HuH-7.5 (cell line): ENCODE measurements around the gene PEX7.
"Not testable (repeated sequence)": the region's sequence is repeated elsewhere in the genome, so short reads cannot be mapped to it uniquely, and the experiment has no call there.

ENCODE experiments used
- DNase-seq: peaks from one replicate; pipeline ENCODE4 v3.0.0; 2011; ENCODE audit warnings: low spot score

Gene PEX7

GRCh38 chr6:136952714-136953260, 130.4 kb downstream of the PEX7 start:
- no peak for DNase-seq

DNA sequence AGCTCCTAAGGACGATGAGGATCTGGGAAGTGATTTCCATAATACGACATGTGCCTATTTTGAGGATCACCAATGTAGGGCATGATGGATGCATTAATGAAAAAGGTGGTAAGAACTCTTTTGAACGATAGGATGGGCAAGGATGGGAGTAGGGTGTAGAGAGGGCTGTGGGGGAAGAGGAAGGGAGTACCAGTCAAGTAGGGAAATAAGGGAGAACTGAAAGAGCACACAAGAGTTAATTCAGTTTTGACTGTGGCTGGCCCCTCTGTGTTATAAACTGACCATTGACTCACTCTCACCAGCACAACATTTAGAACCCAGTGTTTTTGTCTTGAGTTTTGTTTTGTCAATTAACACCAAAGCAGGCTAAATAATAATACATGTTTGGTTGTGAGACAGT, 132.7 kb downstream of the PEX7 start:
- no peak for DNase-seq

DNA sequence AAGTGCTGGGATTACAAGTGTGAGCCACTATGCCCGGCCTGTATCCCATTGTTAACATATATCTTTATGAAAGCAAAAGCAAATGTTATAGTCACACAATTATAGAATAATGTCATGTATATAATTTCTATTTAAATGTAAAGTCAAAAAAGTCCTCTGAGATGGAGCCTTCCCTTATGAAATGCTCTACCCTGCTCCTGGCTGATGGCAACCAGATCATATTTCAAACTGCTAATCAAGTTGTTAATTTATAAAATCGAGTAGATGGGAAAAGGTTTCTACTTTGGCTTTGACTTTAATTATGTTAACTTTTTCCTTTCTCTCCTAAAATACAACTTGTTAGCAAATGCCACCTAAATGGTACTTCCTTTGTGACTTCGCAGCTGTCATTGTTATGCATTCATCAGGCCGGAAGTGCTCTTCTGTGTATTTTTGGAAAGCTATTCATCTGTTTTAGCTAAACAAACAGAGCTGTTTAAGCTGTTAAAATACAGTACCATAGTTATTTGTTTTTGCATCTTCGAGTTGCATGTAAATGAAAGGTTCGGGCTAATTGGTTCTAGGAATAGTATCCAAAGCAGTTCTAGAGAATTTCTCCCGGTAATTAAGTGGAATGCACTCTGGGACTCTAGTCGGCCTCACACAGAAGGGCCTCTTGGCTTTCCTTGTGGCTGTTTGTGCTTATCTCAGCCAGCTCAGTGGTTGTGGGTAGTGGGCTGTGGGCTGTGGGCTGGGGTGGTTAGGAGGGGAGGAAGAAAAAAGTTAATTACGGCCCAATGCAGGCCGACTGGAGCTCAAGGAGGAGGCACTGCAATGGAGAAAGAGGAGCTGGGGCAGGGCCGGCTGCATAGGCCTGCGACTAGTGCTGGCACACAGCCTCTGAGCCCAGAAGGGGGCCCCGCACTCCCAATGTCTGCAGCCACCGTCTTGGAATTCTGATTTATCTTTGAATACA, 134.5 kb downstream of the PEX7 start:
- DNase-seq, result no peak

DNA sequence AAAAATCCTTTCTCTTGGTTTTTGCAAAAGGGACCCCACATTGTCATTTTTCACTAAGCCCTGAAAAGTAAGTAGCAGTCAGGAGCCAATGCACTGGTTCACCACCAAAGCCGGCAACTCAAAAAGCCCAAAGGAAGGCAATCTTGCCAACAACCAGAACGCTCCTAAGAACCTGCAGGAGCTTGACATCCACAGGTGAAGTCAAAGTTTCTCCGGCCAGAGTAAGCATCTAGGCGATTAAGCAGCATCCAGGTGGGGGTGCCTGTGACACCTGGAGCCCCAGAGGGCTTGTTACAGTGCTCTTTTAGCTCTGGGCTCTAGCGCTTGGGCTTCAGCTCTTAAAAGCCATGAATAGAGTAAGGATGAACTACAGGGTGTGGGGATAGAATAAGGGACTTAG, 135.8 kb downstream of the PEX7 start:
- no peak for DNase-seq

DNA sequence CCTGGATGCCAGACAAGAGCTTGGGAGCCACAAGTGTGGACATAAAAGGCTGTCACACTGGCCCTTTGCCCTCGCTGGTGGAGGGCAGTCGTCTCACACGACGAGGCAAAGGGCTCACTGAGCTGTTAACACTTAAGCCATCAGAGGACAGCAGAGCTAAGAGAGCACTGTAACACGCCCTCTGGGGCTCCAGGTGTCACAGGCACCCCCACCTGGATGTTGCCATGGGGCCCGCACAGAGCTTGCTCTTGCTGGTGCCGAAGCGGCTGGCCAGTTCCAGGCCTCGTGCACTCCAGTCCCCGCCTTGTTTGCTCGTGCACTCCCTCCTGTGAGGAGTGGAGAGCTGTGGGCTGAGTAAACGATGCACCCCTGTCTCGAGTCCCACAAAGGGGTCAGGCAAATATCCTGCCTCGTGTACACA, 137.1 kb downstream of the PEX7 start:
- peak; percentile 36 for DNase-seq

- not testable (repeated sequence) for DNase-seq
Observed at GRCh38 chr6:136959935-136960334, 137.5 kb downstream of the PEX7 start.

GRCh38 chr6:136960781-136961180, 138.4 kb downstream of the PEX7 start:
- no peak for DNase-seq

GRCh38 chr6:136961848-136962247, 139.5 kb downstream of the PEX7 start:
- DNase-seq, result no peak

DNA sequence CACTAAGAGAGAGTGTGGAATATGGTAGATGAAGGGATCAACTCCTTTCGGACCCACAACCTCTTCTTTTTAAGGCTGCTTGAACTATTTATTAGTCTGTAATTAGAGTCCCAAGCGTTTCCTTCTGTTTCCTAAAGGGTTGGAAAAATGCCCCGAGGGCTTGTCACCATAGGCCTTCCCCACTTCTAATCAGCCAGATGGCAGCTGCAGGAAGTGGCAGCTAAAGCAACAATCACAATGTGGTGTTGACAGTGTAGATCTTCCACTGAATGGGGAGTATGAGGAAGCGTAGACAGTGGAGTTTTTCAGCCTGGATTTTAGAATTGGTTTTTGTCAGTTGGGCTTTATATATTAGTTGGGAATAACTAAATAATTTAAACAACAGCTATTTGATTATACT, 140.3 kb downstream of the PEX7 start:
- no peak for DNase-seq

GRCh38 chr6:136963259-136963658, 140.9 kb downstream of the PEX7 start:
- no peak for DNase-seq
